Mesenteric fat pad (tissue), 1 donor: ENCODE results near the gene NR3C1. TPM values are rescaled to one million over a fixed set of nuclear protein-coding genes. Genes with fewer than 3 reads are reported as not detected.
"Not testable (repeated sequence)": the region's sequence is repeated elsewhere in the genome, so short reads cannot be mapped to it uniquely, and the experiment has no call there.

Experiments
- DNase-seq: peaks from one replicate; pipeline ENCODE4 v3.0.0-alpha.2; 2020; ENCODE audit warnings: low spot score
- total RNA-seq: library from RNA; stranded (reverse); fragmentation: NEBNext Ultra II Directional; extraction: Animal tissue kit (Norgen Biotek cat#: 25700); gene quantifications from one replicate; pipeline ENCODE4 v1.2.1, GENCODE V29; 2021
- donor health status: DM: yes; HTN: yes; CAD: no.

The NR3C1 gene
- total RNA-seq, 1 donor from 2014 or later = 116 TPM

GRCh38 chr5:143340891-143341685, 62.4 kb downstream of the NR3C1 start:
- no peak for DNase-seq

GRCh38 chr5:143338658-143339366, 64.7 kb downstream of the NR3C1 start:
- DNase-seq = no peak

GRCh38 chr5:143337946-143338345, 65.5 kb downstream of the NR3C1 start:
- DNase-seq = no peak

- DNase-seq = no peak
Observed at GRCh38 chr5:143336485-143336884, 67.0 kb downstream of the NR3C1 start.

- DNase-seq = no peak
Observed at GRCh38 chr5:143334903-143335302, 68.6 kb downstream of the NR3C1 start.

- DNase-seq = not testable (repeated sequence)
Observed at GRCh38 chr5:143334380-143334779, 69.1 kb downstream of the NR3C1 start.

GRCh38 chr5:143331956-143332355, 71.5 kb downstream of the NR3C1 start:
- no peak for DNase-seq

- DNase-seq = no peak
Observed at GRCh38 chr5:143329843-143330242, 73.6 kb downstream of the NR3C1 start.

- no peak for DNase-seq
Observed at GRCh38 chr5:143328589-143329220, 74.8 kb downstream of the NR3C1 start.

GRCh38 chr5:143325086-143325485, 78.4 kb downstream of the NR3C1 start:
- DNase-seq = not testable (repeated sequence)

- not testable (repeated sequence) for DNase-seq
Observed at GRCh38 chr5:143322931-143323630, 80.4 kb downstream of the NR3C1 start.

GRCh38 chr5:143322176-143322575, 81.3 kb downstream of the NR3C1 start:
- DNase-seq = no peak

- no peak for DNase-seq
Observed at GRCh38 chr5:143319437-143320227, 83.9 kb downstream of the NR3C1 start.

GRCh38 chr5:143318833-143319232, 84.7 kb downstream of the NR3C1 start:
- no peak for DNase-seq

- DNase-seq = no peak
Observed at GRCh38 chr5:143318270-143318669, 85.2 kb downstream of the NR3C1 start.

GRCh38 chr5:143316844-143317631, 86.4 kb downstream of the NR3C1 start:
- DNase-seq = no peak

GRCh38 chr5:143316337-143316736, 87.1 kb downstream of the NR3C1 start:
- no peak for DNase-seq

- no peak for DNase-seq
Observed at GRCh38 chr5:143315929-143316328, 87.6 kb downstream of the NR3C1 start.

- no peak for DNase-seq
Observed at GRCh38 chr5:143315214-143315613, 88.3 kb downstream of the NR3C1 start.

- no peak for DNase-seq
Observed at GRCh38 chr5:143314659-143315058, 88.8 kb downstream of the NR3C1 start.
